ENCODE measurements around the gene CZIB. TPM values are rescaled to one million over a fixed set of nuclear protein-coding genes. Genes with fewer than 3 reads are reported as not detected.
A peak's percentile ranks its signal among the peaks of the same experiment; 100 is the strongest.

The CZIB gene
- total RNA-seq, 4 donors from 2014 or later = 11.2 to 61.9 (median 39.7) TPM

- no peak for DNase-seq
- in situ Hi-C loops (cut with MboI; ENCODE audit: low pct_ligation_motif_present in 1 of 4, low pct_unique_long_range_greater_than_20kb in 1 of 4, low sequenced_read_pairs in 3 of 4) (no loop called here), intact Hi-C loops (cut with DNase I; ENCODE audit: low total_unique reads) (no loop called here)
- H3K27me3 ChIP-seq = no peaks in the 10 kb centered on the region
- TF ChIP-seq POLR2AphosphoS5 (IDR thresholded peaks at IDR 0.05) (no peak), EP300 (IDR thresholded peaks at IDR 0.05; ENCODE audit: low read depth) (no peak), POLR2A (IDR thresholded peaks at IDR 0.05) (no peak), CTCF (IDR thresholded peaks at IDR 0.05) (no peak)
- H3K27ac ChIP-seq = no peak overlapping the region
- H3K4me3 ChIP-seq = no peak overlapping the region
- H3K4me1 ChIP-seq = peaks cover under 1 to 11% (median 10%) of the 10 kb centered on the region in 4 donors
- no peaks in the 10 kb centered on the region for H3K36me3 ChIP-seq
- WGBS, 2 donors (ENCODE audit: low coverage in 1 of 2) = 80 to 83% methylated on average over 4 of the region's 4 CpGs
- no peaks in the 10 kb centered on the region for H3K9me3 ChIP-seq
Observed at GRCh38 chr1:53242381-53242780, 21.9 kb upstream of the CZIB start.

GRCh38 chr1:53241828-53242227, 21.4 kb upstream of the CZIB start:
- no peaks in the 10 kb centered on the region for H3K36me3 ChIP-seq
- DNase-seq = no peak
- H3K9me3 ChIP-seq = no peaks in the 10 kb centered on the region
- intact Hi-C loops (cut with DNase I; ENCODE audit: low total_unique reads) (no loop called here), in situ Hi-C loops (cut with MboI; ENCODE audit: low pct_ligation_motif_present in 1 of 4, low pct_unique_long_range_greater_than_20kb in 1 of 4, low sequenced_read_pairs in 3 of 4) (no loop called here)
- no peak overlapping the region for H3K4me3 ChIP-seq
- H3K4me1 ChIP-seq = peaks cover 6 to 17% (median 15%) of the 10 kb centered on the region in 4 donors
- TF ChIP-seq EP300 (IDR thresholded peaks at IDR 0.05; ENCODE audit: low read depth) (no peak), CTCF (IDR thresholded peaks at IDR 0.05) (no peak), POLR2A (IDR thresholded peaks at IDR 0.05) (no peak), POLR2AphosphoS5 (IDR thresholded peaks at IDR 0.05) (no peak)
- WGBS, 2 donors (ENCODE audit: low coverage in 1 of 2) = 85 to 87% methylated on average over 2 of the region's 2 CpGs
- no peak overlapping the region for H3K27ac ChIP-seq
- no peaks in the 10 kb centered on the region for H3K27me3 ChIP-seq

GRCh38 chr1:53238197-53239155, 18.0 kb upstream of the CZIB start, which contains the start of gene MAGOH:
MAGOH (minus strand) TSS chr1:53238518; CDS start chr1:53238448, 70 bp downstream.
- WGBS, 2 donors (ENCODE audit: low coverage in 1 of 2) = 7 to 8% methylated on average over 18 to 55 of the region's 64 CpGs
- intact Hi-C loops (cut with DNase I; ENCODE audit: low total_unique reads) = no loop called here
- peak; percentile 78 for TF ChIP-seq POLR2A (IDR thresholded peaks at IDR 0.05)
- peak; percentile 91 to 94 (median 94) for TF ChIP-seq POLR2AphosphoS5 (IDR thresholded peaks at IDR 0.05)
- no peak for TF ChIP-seq EP300 (IDR thresholded peaks at IDR 0.05; ENCODE audit: low read depth)
- TF ChIP-seq CTCF (IDR thresholded peaks at IDR 0.05) = no peak
- peak within 1 kb of the TSS; percentile 76 to 89 (median 81) for H3K27ac ChIP-seq
- H3K9me3 ChIP-seq = no peaks in the 10 kb centered on the region
- peak; percentile 96 for DNase-seq
- H3K4me1 ChIP-seq = peaks cover 12 to 28% (median 19%) of the 10 kb centered on the region in 4 donors
- H3K4me3 ChIP-seq = peak within 1 kb of the TSS; percentile 71 to 93 (median 84)
- peaks cover 0 to 15% (median 2%) of the 10 kb centered on the region in 4 donors for H3K36me3 ChIP-seq
- H3K27me3 ChIP-seq = no peaks in the 10 kb centered on the region
- in situ Hi-C loops (cut with MboI; ENCODE audit: low pct_ligation_motif_present in 1 of 4, low pct_unique_long_range_greater_than_20kb in 1 of 4, low sequenced_read_pairs in 3 of 4) = no loop called here

- H3K9me3 ChIP-seq = no peaks in the 10 kb centered on the region
- H3K27ac ChIP-seq = peak overlapping the region; percentile 76 to 89 (median 81)
- intact Hi-C loops (cut with DNase I; ENCODE audit: low total_unique reads) (no loop called here), in situ Hi-C loops (cut with MboI; ENCODE audit: low pct_ligation_motif_present in 1 of 4, low pct_unique_long_range_greater_than_20kb in 1 of 4, low sequenced_read_pairs in 3 of 4) (no loop called here)
- 41% methylated on average over 8 of the region's 8 CpGs; no CpG with 5 or more reads in 1 of the 2 donors for WGBS, 2 donors (ENCODE audit: low coverage in 1 of 2)
- no peaks in the 10 kb centered on the region for H3K27me3 ChIP-seq
- peak overlapping the region; percentile 71 to 93 (median 84) for H3K4me3 ChIP-seq
- peaks cover 12 to 28% (median 19%) of the 10 kb centered on the region in 4 donors for H3K4me1 ChIP-seq
- TF ChIP-seq CTCF (IDR thresholded peaks at IDR 0.05) (no peak), POLR2A (IDR thresholded peaks at IDR 0.05) (no peak), POLR2AphosphoS5 (IDR thresholded peaks at IDR 0.05) (no peak), EP300 (IDR thresholded peaks at IDR 0.05; ENCODE audit: low read depth) (no peak)
- peaks cover 0 to 23% (median 6%) of the 10 kb centered on the region in 4 donors for H3K36me3 ChIP-seq
- DNase-seq = no peak
Observed at GRCh38 chr1:53237638-53238037, 17.2 kb upstream of the CZIB start.

Measured in transverse colon (tissue), 4 donors.